ENCODE measurements around the gene BUD31. TPM values are rescaled to one million over a fixed set of nuclear protein-coding genes. Genes with fewer than 3 reads are reported as not detected.

The BUD31 gene
- total RNA-seq, 1 experiment from 2014 or later = 104 TPM

DNA sequence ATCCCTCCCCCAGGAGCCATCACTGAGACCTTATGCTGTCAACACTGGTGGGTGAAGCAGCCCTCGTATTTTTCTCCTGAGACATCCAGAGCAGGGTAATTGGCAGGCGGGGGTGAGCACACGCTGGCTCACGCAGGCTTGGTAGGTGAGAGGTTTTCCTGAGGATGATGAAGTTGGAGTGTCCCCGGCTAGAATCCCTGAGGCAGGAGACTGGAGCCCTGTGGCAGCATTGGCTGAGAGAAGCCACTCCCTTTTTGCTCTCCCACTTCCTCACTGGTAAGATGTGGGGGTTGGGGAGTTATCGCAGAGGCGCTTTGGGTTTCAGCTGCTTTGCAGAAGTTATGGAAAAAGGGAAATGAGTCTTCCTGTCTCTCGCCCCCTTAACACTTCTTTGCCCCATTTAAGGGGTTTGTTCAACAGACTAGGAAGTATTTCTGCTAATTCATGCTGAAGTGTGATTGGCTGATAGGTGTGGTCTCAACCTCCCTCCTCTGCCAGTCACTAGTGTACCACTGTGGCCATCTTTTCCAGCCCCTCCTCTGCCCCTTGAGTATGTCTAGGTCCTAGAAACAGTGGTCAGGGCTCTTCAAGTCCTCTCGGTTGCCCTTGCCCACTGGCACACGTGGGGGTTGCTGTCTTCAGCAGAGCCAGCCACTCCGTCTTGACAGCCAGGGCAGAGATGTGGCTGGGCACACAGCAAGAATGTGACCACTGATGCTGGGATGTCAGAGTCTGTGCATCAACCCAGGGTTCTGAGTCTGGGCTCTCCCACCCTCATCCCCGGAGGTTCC lies 28.5 kb upstream of the BUD31 start:
- Mint-ChIP-seq H3K9me3 (no peaks in the 10 kb centered on the region), H3K4me1 (peaks cover 6 to 11% of the 10 kb centered on the region in 2 experiments), H3K36me3 (ENCODE audit: insufficient read depth in 1 of 3, low read depth in 3 of 3) (peaks cover 7 to 21% (median 7%) of the 10 kb centered on the region in 3 experiments; a peak in 6 of 7 replicates), H3K27ac (peak overlapping the region in 2 of 3 experiments; percentile 57 to 78; a peak in 4 of 7 replicates), H3K27me3 (ENCODE audit: low read depth) (no peaks in the 10 kb centered on the region), H3K4me3 (peak overlapping the region in 1 of 2 experiments; percentile 28; a peak in 1 of 5 replicates)
- Histone ChIP-seq H2BK12ac (ENCODE audit: insufficient read length, low read depth, low read length) (no peak overlapping the region), H2AK5ac (ENCODE audit: insufficient read length, low read length) (no peak overlapping the region), H4K91ac (ENCODE audit: insufficient read length, low read depth, low read length) (no peak overlapping the region), H2AFZ (ENCODE audit: low read length) (no peak overlapping the region), H3K56ac (ENCODE audit: insufficient read length, low read depth, low read length) (no peak overlapping the region), H3K23me2 (ENCODE audit: insufficient read length, low read depth, low read length, poor library complexity, severe bottlenecking) (no peaks in the 10 kb centered on the region), H3K4ac (ENCODE audit: low read depth, low read length) (no peak overlapping the region), H3K18ac (ENCODE audit: insufficient read length, low read depth, low read length) (no peak overlapping the region), H3K9me3 (ENCODE audit: control insufficient read depth, low read depth, low read length) (no peaks in the 10 kb centered on the region), H2BK5ac (ENCODE audit: insufficient read length, low read length) (no peak overlapping the region), H2BK120ac (ENCODE audit: low read depth, low read length, poor library complexity, severe bottlenecking) (no peak overlapping the region), H3K79me2 (ENCODE audit: insufficient read depth, low read length) (no peaks in the 10 kb centered on the region), H3K27me3 (ENCODE audit: insufficient read depth, low read length) (no peaks in the 10 kb centered on the region), H3T11ph (ENCODE audit: low read length) (no peak overlapping the region), H4K20me1 (ENCODE audit: control insufficient read depth, insufficient read depth, insufficient read length) (no peaks in the 10 kb centered on the region), H3K79me1 (ENCODE audit: insufficient read depth, low read depth, low read length, poor library complexity, severe bottlenecking) (peaks cover 8% of the 10 kb centered on the region), H2BK20ac (ENCODE audit: low read depth, low read length, poor library complexity, severe bottlenecking) (no peak overlapping the region), H4K5ac (ENCODE audit: insufficient read length, low read depth, low read length) (no peak overlapping the region), H4K8ac (replicated peaks; ENCODE audit: insufficient read length, low read depth, low read length) (no peak overlapping the region), H3K4me2 (ENCODE audit: insufficient read depth, insufficient read length, low read length) (no peak overlapping the region), H3K14ac (ENCODE audit: insufficient read depth, low read length) (no peak overlapping the region), H3K27ac (ENCODE audit: insufficient read length, low read depth, low read length) (no peak overlapping the region), H3K4me1 (ENCODE audit: insufficient read depth, low read length) (no peaks in the 10 kb centered on the region), H3K9ac (ENCODE audit: extremely low read depth, insufficient read length, low read length) (no peak overlapping the region), H3K23ac (ENCODE audit: insufficient read length, low read depth, low read length) (no peak overlapping the region), H2BK15ac (ENCODE audit: low read depth, low read length) (no peak overlapping the region)
- TF ChIP-seq, protein P1, sequence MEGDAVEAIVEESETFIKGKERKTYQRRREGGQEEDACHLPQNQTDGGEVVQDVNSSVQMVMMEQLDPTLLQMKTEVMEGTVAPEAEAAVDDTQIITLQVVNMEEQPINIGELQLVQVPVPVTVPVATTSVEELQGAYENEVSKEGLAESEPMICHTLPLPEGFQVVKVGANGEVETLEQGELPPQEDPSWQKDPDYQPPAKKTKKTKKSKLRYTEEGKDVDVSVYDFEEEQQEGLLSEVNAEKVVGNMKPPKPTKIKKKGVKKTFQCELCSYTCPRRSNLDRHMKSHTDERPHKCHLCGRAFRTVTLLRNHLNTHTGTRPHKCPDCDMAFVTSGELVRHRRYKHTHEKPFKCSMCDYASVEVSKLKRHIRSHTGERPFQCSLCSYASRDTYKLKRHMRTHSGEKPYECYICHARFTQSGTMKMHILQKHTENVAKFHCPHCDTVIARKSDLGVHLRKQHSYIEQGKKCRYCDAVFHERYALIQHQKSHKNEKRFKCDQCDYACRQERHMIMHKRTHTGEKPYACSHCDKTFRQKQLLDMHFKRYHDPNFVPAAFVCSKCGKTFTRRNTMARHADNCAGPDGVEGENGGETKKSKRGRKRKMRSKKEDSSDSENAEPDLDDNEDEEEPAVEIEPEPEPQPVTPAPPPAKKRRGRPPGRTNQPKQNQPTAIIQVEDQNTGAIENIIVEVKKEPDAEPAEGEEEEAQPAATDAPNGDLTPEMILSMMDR (conservative IDR thresholded peaks at IDR 0.05) = no peak
- no CpG with 5 or more reads among the region's 12 CpGs for WGBS (ENCODE audit: extremely low coverage, insufficient read length, low lambda C conversion rate)
- DNase-seq = no peak

Data from H9 (cell line).